Loucy (cell line): Measurements from ENCODE around the gene SLAMF7.

Experiments used
- H2AFZ ChIP-seq: fragments of 200-600 bp; sonication (generic); 2 replicates; pipeline ENCODE4 v1.6.0; 2016; ENCODE audit warnings: antibody characterized with exemption, mild to moderate bottlenecking, low read length, moderate library complexity
- H3F3A ChIP-seq: fragments of 200-600 bp; 2 replicates; pipeline ENCODE4 v1.6.0; 2016; ENCODE audit warnings: antibody characterized with exemption, low read depth, mild to moderate bottlenecking
- H3K27me3 ChIP-seq: fragments of 200-600 bp; sonication (generic); 2 replicates; pipeline ENCODE4 v1.6.1; 2014; ENCODE audit warnings: low read length, mild to moderate bottlenecking; ENCODE audit not compliant: insufficient read depth, poor library complexity, severe bottlenecking
- H3K36me3 ChIP-seq: fragments of 200-600 bp; sonication (generic); 2 replicates; pipeline ENCODE4 v1.6.1; 2016; ENCODE audit warnings: low read length; ENCODE audit not compliant: insufficient read depth
- H3K4me1 ChIP-seq: fragments of 200-600 bp; sonication (generic); 2 replicates; pipeline ENCODE4 v1.5.1; 2014; ENCODE audit warnings: low read length, mild to moderate bottlenecking; ENCODE audit not compliant: insufficient read depth, poor library complexity, severe bottlenecking
- H3K4me2 ChIP-seq: fragments of 200-600 bp; sonication (generic); 2 replicates; pipeline ENCODE4 v1.6.0; 2014; ENCODE audit warnings: antibody characterized with exemption, low read length, low read depth, mild to moderate bottlenecking; ENCODE audit not compliant: poor library complexity, severe bottlenecking
- H3K4me3 ChIP-seq: fragments of 200-600 bp; sonication (generic); 2 replicates; pipeline ENCODE4 v1.5.1; 2014; ENCODE audit warnings: low read length, mild to moderate bottlenecking, mixed read lengths; ENCODE audit not compliant: poor library complexity, severe bottlenecking
- H3K79me2 ChIP-seq: fragments of 200-600 bp; sonication (generic); 2 replicates; pipeline ENCODE4 v1.6.1; 2014; ENCODE audit warnings: low read length; ENCODE audit not compliant: insufficient read depth
- H3K9ac ChIP-seq: fragments of 200-600 bp; sonication (generic); 2 replicates; pipeline ENCODE4 v1.6.0; 2014; ENCODE audit warnings: mild to moderate bottlenecking, low read depth, low read length, moderate library complexity; ENCODE audit not compliant: poor library complexity, severe bottlenecking
- H3K9me2 ChIP-seq: fragments of 200-600 bp; sonication (generic); replicated peaks from 2 replicates; pipeline ENCODE4 v1.6.1; 2016; ENCODE audit warnings: low read depth, low read length, mixed read lengths
- H3K9me3 ChIP-seq: fragments of 200-600 bp; sonication (generic); 2 replicates; pipeline ENCODE4 v1.6.1; 2014; ENCODE audit warnings: mild to moderate bottlenecking, antibody characterized with exemption, low read length, low read depth; ENCODE audit not compliant: insufficient read depth
- H4K20me1 ChIP-seq: fragments of 200-600 bp; sonication (generic); 2 replicates; pipeline ENCODE4 v1.6.0; 2014; ENCODE audit warnings: antibody characterized with exemption, low read length, mild to moderate bottlenecking; ENCODE audit not compliant: insufficient read depth, poor library complexity, severe bottlenecking
- CTCF ChIP-seq: fragments of 200-600 bp; sonication (generic); conservative IDR thresholded peaks from 2 replicates; pipeline ENCODE4 v1.5.1; 2014; ENCODE audit warnings: mild to moderate bottlenecking, antibody characterized with exemption, low read length
- EZH2phosphoT487 ChIP-seq: fragments of 200-600 bp; IDR thresholded peaks from 2 replicates; pipeline ENCODE4 v1.6.1; 2018; ENCODE audit warnings: antibody characterized with exemption, mild to moderate bottlenecking, moderate library complexity, borderline replicate concordance

SLAMF7 gene

GRCh38 chr1:160758521-160758920, 19.5 kb downstream of the SLAMF7 start:
- Histone ChIP-seq H3K9me3 (no peaks in the 10 kb centered on the region), H2AFZ (no peak overlapping the region), H4K20me1 (no peaks in the 10 kb centered on the region), H3K27me3 (no peaks in the 10 kb centered on the region), H3K9me2 (no peaks in the 10 kb centered on the region), H3K9ac (no peak overlapping the region), H3K4me1 (no peaks in the 10 kb centered on the region), H3K36me3 (no peaks in the 10 kb centered on the region), H3F3A (no peaks in the 10 kb centered on the region), H3K79me2 (no peaks in the 10 kb centered on the region), H3K4me3 (no peak overlapping the region), H3K4me2 (no peak overlapping the region)
- TF ChIP-seq EZH2phosphoT487 (no peak), CTCF (no peak)

GRCh38 chr1:160759740-160760139, 20.7 kb downstream of the SLAMF7 start:
- Histone ChIP-seq H3K4me3 (no peak overlapping the region), H4K20me1 (no peaks in the 10 kb centered on the region), H3K27me3 (no peaks in the 10 kb centered on the region), H3K4me2 (no peak overlapping the region), H3K9me3 (no peaks in the 10 kb centered on the region), H3F3A (no peaks in the 10 kb centered on the region), H3K9me2 (no peaks in the 10 kb centered on the region), H3K4me1 (no peaks in the 10 kb centered on the region), H3K9ac (no peak overlapping the region), H2AFZ (no peak overlapping the region), H3K79me2 (no peaks in the 10 kb centered on the region), H3K36me3 (no peaks in the 10 kb centered on the region)
- TF ChIP-seq CTCF = no peak
- TF ChIP-seq EZH2phosphoT487 = no peak

- H3K9ac ChIP-seq = no peak overlapping the region
- no peaks in the 10 kb centered on the region for H3K4me1 ChIP-seq
- no peak overlapping the region for H3K4me2 ChIP-seq
- H3K36me3 ChIP-seq = no peaks in the 10 kb centered on the region
- no peaks in the 10 kb centered on the region for H3F3A ChIP-seq
- H4K20me1 ChIP-seq = no peaks in the 10 kb centered on the region
- no peak overlapping the region for H2AFZ ChIP-seq
- H3K27me3 ChIP-seq = no peaks in the 10 kb centered on the region
- H3K9me3 ChIP-seq = no peaks in the 10 kb centered on the region
- no peak overlapping the region for H3K4me3 ChIP-seq
- no peaks in the 10 kb centered on the region for H3K79me2 ChIP-seq
- H3K9me2 ChIP-seq = no peaks in the 10 kb centered on the region
- TF ChIP-seq CTCF = no peak
- TF ChIP-seq EZH2phosphoT487 = no peak
Measured at GRCh38 chr1:160761046-160761445, 22.0 kb downstream of the SLAMF7 start.
